GM21515 (cell line): Measurements from ENCODE around the gene KLHL3.
"Not testable (repeated sequence)": the region's sequence is repeated elsewhere in the genome, so short reads cannot be mapped to it uniquely, and the experiment has no call there.

Experiments used
- ATAC-seq: cut with Tn5 transposase; IDR thresholded peaks from one replicate; pipeline ENCODE4 v1.9.1; 2021; ENCODE audit not compliant: unreplicated experiment

The KLHL3 gene

GRCh38 chr5:137735555-137736284, at the start of gene KLHL3:
Gene KLHL3 (minus strand): TSS chr5:137736089. CDS start chr5:137735646, 443 bp downstream.
- ATAC-seq: peak; percentile 68

- no peak for ATAC-seq
These were observed 47.2 kb upstream of the KLHL3 start for GRCh38 chr5:137782984-137783536.

- ATAC-seq: no peak
These were observed 46.2 kb upstream of the KLHL3 start for GRCh38 chr5:137782055-137782454.

- no peak for ATAC-seq
These were observed 43.1 kb upstream of the KLHL3 start for GRCh38 chr5:137778772-137779564.

GRCh38 chr5:137767937-137768336, 32.0 kb upstream of the KLHL3 start:
- ATAC-seq: not testable (repeated sequence)

GRCh38 chr5:137761566-137761965, 25.7 kb upstream of the KLHL3 start:
- no peak for ATAC-seq

- ATAC-seq: no peak
These were observed 25.0 kb upstream of the KLHL3 start for GRCh38 chr5:137760719-137761516.

- ATAC-seq: no peak
These were observed 24.4 kb upstream of the KLHL3 start for GRCh38 chr5:137760294-137760693.

- peak; percentile 41 for ATAC-seq
These were observed 22.9 kb upstream of the KLHL3 start for GRCh38 chr5:137758715-137759306.

- no peak for ATAC-seq
These were observed 22.2 kb upstream of the KLHL3 start for GRCh38 chr5:137758121-137758520.

GRCh38 chr5:137757634-137758033, 21.7 kb upstream of the KLHL3 start:
- no peak for ATAC-seq

GRCh38 chr5:137754961-137755762, 19.3 kb upstream of the KLHL3 start:
- ATAC-seq: peak; percentile 19

- ATAC-seq: peak; percentile 75
These were observed 18.5 kb upstream of the KLHL3 start, which contains the start of gene HNRNPA0 for GRCh38 chr5:137754188-137754960. Gene HNRNPA0 (minus strand): TSS chr5:137754363. CDS start chr5:137754066, 297 bp downstream.

- ATAC-seq: peak; percentile 5
These were observed 17.9 kb upstream of the KLHL3 start for GRCh38 chr5:137753691-137754187.

GRCh38 chr5:137752905-137753690, 17.2 kb upstream of the KLHL3 start:
- no peak for ATAC-seq

GRCh38 chr5:137751869-137752491, 16.1 kb upstream of the KLHL3 start:
- ATAC-seq: no peak

GRCh38 chr5:137750436-137750835, 14.5 kb upstream of the KLHL3 start:
- ATAC-seq: no peak

GRCh38 chr5:137747848-137748247, 12.0 kb upstream of the KLHL3 start:
- no peak for ATAC-seq
